Activated CD8-positive, alpha-beta memory T cell treated with anti-CD3 and anti-CD28 coated beads, Interleukin-2, amount 50 U/mL, for 24 hours (primary cell): ENCODE measurements around the gene XRN1.
"Not testable (repeated sequence)": the region's sequence is repeated elsewhere in the genome, so short reads cannot be mapped to it uniquely, and the experiment has no call there.

Source experiments
- DNase-seq: peaks from one replicate; pipeline ENCODE4 v3.0.0-alpha.2; 2020; ENCODE audit errors: extremely low read depth

XRN1 gene

DNA sequence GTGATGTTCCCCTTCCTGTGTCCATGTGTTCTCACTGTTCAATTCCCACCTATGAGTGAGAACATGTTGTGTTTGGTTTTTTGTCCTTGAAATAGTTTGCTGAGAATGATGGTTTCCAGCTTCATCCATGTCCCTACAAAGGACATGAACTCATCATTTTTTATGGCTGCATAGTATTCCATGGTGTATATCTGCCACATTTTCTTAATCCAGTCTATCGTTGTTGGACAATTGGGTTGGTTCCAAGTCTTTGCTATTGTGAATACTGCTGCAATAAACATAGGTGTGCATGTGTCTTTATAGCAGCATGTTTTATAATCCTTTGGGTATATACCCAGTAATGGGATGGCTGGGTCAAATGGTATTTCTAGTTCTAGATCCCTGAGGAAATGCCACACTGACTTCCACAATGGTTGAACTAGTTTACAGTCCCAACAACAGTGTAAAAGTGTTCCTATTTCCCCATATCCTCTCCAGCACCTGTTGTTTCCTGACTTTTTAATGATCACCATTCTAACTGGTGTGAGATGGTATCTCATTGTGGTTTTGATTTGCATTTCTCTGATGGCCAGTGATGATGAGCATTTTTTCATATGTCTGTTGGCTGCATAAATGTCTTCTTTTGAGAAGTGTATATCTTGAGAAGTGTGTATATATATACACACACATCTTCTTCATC, 123.4 kb downstream of the XRN1 start:
- DNase-seq, result not testable (repeated sequence)

DNA sequence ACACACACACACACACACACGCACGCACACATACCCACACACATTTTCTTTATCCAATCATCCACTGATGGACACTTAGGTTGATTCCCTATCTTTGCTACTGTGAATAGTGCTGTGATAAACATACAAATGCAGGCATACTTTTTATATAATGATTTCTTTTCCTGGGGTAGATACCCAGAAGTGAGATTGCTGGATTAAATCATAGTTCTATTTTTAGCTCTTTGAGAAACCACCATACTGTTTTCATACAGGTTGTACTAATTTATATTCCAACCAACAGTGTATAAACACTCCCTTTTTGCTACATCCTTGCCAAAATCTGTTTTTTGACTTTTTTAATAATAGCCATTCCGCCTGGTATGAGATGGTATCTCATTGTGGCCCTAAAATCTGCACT, 127.9 kb downstream of the XRN1 start:
- DNase-seq, result no peak

DNA sequence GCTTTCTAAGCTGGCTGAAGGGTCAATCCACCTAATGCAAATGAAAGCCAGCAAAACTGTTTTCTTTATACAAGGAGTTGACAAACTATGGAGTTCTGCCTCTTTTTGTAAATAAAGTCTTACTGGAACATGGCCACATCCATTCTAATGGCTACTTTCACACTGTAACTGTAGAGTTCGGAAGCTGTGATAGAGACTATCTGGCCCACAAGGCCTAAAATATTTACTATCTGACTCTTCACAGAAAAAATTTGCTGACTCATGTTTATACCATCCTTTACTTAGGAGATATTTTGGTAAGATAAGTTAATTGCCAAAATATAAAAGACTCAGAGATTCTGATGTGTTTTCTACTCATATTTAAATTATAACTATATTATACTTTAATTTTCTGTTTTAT, 128.7 kb downstream of the XRN1 start:
- no peak for DNase-seq

DNA sequence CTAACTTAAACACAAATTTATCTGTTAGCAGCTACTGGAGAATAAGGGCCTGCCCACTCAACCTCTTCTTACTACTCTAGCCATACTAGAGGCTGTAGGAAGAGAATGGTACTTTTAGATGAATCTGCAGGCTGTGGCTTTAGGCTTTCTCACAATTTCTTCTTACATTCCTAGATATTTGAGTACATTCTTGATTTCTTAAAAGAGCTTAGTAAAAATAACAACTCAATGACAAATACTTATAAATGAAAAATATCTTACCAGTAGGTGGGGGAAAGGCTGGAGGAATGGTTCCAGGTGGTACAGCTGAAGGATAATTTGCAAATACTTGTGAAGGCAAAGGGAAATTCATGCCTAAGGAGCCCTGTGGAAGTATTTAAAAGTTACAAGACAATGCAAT, 129.5 kb downstream of the XRN1 start:
- no peak for DNase-seq

- DNase-seq, result not testable (repeated sequence)
Observed at GRCh38 chr3:142315978-142316388, 131.9 kb downstream of the XRN1 start.

DNA sequence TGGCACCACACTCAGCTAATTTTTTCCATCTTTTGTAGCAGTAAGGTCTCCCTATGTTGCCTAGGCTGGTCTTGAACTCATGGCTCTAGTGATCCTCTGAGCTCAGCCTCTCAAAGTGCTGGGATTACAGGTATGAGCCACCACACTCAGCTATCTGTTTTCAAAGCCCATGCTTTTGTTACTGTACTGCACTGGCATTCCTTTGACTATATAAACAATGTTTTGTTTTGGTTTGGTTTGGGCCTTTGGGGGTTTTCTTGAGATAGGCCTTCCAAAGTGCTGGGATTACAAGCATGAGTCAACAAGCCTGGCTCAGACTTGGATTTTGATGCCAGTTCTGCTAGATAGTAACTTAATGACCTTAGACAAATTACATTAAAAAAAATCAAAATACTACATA, 132.8 kb downstream of the XRN1 start:
- DNase-seq, result no peak

DNA sequence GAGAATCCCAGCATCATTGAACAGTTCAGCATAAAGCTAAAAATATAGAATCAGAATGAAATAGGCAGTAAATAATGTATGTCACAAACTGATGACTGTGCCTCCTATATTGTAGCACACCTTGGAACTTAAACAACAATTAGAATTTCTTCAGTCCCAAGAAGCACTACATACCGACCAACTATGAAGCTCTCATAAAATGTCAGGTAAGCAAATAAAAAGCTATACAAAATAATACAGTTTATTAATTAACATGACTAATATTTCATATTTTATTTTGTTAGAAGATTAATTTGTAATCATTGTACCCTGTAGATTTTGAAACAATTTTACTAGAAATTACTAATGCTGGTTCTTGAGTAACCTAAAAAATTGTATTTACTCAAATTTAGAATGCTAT, 137.4 kb downstream of the XRN1 start:
- DNase-seq, result no peak

DNA sequence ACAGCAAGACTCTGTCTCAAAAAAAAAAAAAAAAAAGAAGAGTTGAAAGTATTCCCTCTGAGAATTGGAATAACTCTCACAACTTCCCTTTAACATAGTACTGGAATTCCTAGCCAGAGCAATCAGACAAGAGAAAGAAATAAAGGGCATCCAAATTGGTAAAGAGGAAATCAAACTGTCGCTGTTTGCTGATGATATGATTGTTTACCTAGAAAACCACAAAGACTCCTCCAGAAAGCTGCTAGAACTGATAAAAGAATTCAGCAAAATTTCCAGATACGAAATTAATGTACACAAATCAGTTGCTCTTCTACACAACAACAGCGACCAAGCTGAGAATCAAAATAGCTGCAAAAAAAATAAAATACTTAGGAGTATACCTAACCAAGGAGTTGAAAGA, 145.0 kb downstream of the XRN1 start:
- DNase-seq, result not testable (repeated sequence)

DNA sequence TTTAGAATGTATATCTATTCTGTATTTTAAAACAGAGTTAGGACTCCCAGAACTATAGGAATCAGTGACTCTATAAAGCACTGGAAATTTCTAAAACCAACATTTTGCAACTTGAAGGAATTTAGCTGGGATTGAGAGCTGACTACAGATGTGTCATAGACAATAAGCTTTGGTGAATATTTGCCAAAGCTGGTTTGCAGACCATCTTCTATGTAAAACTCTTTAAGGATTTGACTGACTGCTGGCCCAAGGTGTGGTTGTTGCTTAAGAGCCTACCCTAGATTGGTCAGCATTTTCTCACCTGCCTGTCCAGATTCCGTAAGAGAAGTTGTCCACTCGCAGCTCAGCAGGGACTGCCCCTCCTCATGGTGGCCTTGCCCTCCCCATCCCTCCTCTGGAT, 149.2 kb downstream of the XRN1 start:
- no peak for DNase-seq

- no peak for DNase-seq
Observed at GRCh38 chr3:142296507-142296906, 151.3 kb downstream of the XRN1 start.

GRCh38 chr3:142287866-142288638, 159.8 kb downstream of the XRN1 start:
- no peak for DNase-seq

GRCh38 chr3:142285083-142285517, 162.7 kb downstream of the XRN1 start:
- DNase-seq, result no peak

GRCh38 chr3:142282503-142282902, 165.3 kb downstream of the XRN1 start:
- DNase-seq, result no peak

GRCh38 chr3:142281474-142281873, 166.4 kb downstream of the XRN1 start:
- DNase-seq, result no peak

GRCh38 chr3:142279965-142280590, 167.8 kb downstream of the XRN1 start:
- no peak for DNase-seq

GRCh38 chr3:142278451-142278850, 169.4 kb downstream of the XRN1 start:
- DNase-seq, result no peak

- DNase-seq, result no peak
Observed at GRCh38 chr3:142276781-142277180, 171.1 kb downstream of the XRN1 start.

- no peak for DNase-seq
Observed at GRCh38 chr3:142275856-142276255, 172.0 kb downstream of the XRN1 start.

DNA sequence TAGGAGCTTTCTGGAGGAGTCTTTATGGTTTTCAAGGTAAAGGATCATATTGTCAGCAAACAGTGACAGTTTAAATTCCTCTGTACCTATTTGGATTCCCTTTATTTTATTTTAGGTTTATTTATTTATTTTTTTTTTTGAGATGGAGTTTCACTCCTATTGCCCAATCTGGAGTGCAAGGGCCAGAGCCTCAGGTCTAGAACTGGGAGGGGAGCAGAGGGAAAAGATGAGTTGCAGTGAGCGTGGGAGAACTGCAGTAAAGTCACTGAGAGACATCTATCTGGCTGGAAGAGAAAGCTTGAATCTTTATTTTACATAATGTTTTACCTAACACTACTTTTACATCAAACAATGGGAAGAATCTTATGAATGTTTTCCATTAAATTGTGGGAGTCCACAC, 172.9 kb downstream of the XRN1 start:
- no peak for DNase-seq

GRCh38 chr3:142273501-142273900, 174.3 kb downstream of the XRN1 start:
- no peak for DNase-seq

GRCh38 chr3:142272200-142272891, 175.5 kb downstream of the XRN1 start:
- no peak for DNase-seq

- no peak for DNase-seq
Observed at GRCh38 chr3:142270407-142270806, 177.4 kb downstream of the XRN1 start.
